DND-41 (cell line): ENCODE measurements around the gene HELZ.
A peak's percentile ranks its signal among the peaks of the same experiment; 100 is the strongest.

Experiments
- ATAC-seq: fragments of 200-7000 bp; cut with Tn5 transposase; 3 replicates; pipeline ENCODE4 v1.9.1; 2021; ENCODE audit warnings: low read depth; ENCODE audit not compliant: insufficient read depth
- DNase-seq: peaks from one replicate; pipeline ENCODE4 v3.0.0-alpha.2; 2020
- H2AFZ ChIP-seq: 2 replicates; pipeline ENCODE4 v1.6.0; 2012; ENCODE audit warnings: low read depth, low read length
- H3K27ac ChIP-seq: 2 replicates; pipeline ENCODE4 v1.5.1; 2012; ENCODE audit warnings: low read length, inconsistent platforms
- H3K27me3 ChIP-seq: fragments of 200-600 bp; sonication (generic); 2 replicates; pipeline ENCODE4 v1.6.0; 2012; ENCODE audit warnings: low read length, mild to moderate bottlenecking, inconsistent platforms; ENCODE audit not compliant: insufficient read depth, poor library complexity
- H3K36me3 ChIP-seq: 2 replicates; pipeline ENCODE4 v1.5.1; 2012; ENCODE audit warnings: low read length, inconsistent platforms; ENCODE audit not compliant: insufficient read depth
- H3K4me1 ChIP-seq: 2 replicates; pipeline ENCODE4 v1.5.1; 2012; ENCODE audit warnings: mild to moderate bottlenecking, low read length; ENCODE audit not compliant: insufficient read depth
- H3K4me2 ChIP-seq: 2 replicates; pipeline ENCODE4 v1.6.0; 2012; ENCODE audit warnings: mild to moderate bottlenecking, moderate library complexity, low read length, inconsistent platforms; ENCODE audit not compliant: insufficient read depth
- H3K4me3 ChIP-seq, 2 experiments: fragments of 200-600 bp in 1 of 2; shearing (Covaris generic) in 1 of 2; 2 replicates each; pipeline ENCODE4 v1.5.1; 2012 to 2016; ENCODE audit warnings: inconsistent platforms in 2 of 2, low read length in 2 of 2, mild to moderate bottlenecking in 2 of 2, low read depth in 1 of 2, moderate library complexity in 1 of 2
- H3K79me2 ChIP-seq: 2 replicates; pipeline ENCODE4 v1.6.0; 2012; ENCODE audit warnings: low read length, inconsistent platforms; ENCODE audit not compliant: insufficient read depth
- H3K9ac ChIP-seq: 2 replicates; pipeline ENCODE4 v1.6.0; 2012; ENCODE audit warnings: low read depth, mild to moderate bottlenecking, inconsistent platforms, low read length, moderate library complexity
- H3K9me3 ChIP-seq: 2 replicates; pipeline ENCODE4 v1.5.1; 2012; ENCODE audit warnings: low read length, moderate library complexity, mild to moderate bottlenecking, inconsistent platforms; ENCODE audit not compliant: insufficient read depth, severe bottlenecking
- H4K20me1 ChIP-seq: 2 replicates; pipeline ENCODE4 v1.6.0; 2012; ENCODE audit warnings: low read length; ENCODE audit not compliant: insufficient read depth
- EZH2 ChIP-seq: IDR thresholded peaks from 3 replicates; pipeline ENCODE4 v1.6.1; 2012; ENCODE audit warnings: borderline replicate concordance, low read depth, mild to moderate bottlenecking, moderate library complexity, low read length, inconsistent platforms; ENCODE audit not compliant: severe bottlenecking
- TF ChIP-seq, protein P1 (sequence below): IDR thresholded peaks from 2 replicates; pipeline ENCODE4 v1.5.1; 2012; ENCODE audit warnings: borderline replicate concordance, low read length, moderate library complexity, mild to moderate bottlenecking; ENCODE audit not compliant: poor library complexity, severe bottlenecking; ENCODE audit errors: extremely low read depth

The HELZ gene

DNA sequence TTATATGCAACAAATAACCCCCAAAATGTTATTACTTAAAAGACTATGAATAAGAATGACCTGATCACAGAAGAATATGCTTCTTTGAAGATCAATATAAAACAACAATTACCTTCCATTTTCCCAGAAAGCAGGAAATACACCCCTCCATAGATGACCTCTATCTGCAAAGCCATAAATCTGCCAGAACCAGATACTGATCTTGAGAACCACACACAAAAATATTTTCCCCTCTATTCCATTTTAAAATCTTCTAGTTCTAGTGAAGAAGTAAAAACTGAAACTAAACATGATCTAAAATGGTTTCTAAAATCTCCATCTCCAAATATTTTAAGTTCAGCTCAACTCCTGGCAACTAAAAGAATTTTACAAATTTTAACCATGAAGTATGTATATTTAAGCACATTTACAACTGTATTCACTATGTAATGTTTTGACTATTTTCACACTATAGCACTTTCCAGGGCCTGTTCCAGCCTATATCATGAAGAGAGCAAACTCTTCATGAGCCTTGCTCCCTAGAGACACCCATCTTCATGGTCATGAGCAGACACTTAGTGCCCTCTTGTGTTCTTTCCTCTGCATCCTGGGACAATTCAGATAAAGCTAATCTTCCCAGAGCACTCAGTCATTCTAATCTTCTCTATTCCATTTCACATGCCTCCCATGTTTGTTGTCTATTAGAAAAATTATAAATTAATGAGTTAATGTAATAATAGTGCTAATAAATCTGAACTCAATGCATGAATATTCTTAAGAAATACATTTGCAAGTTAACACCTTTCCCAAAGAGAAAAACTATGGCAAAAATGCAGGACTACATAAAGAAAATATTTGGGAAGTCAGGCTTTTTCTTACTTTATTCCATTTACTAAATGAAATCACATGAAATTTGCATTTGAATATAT is 87.0 kb downstream of the HELZ start:
- H3K4me3 ChIP-seq = no peak overlapping the region
- no peaks in the 10 kb centered on the region for H4K20me1 ChIP-seq
- peak; percentile 64; the same call in 1 of the 3 replicates for ATAC-seq

DNA sequence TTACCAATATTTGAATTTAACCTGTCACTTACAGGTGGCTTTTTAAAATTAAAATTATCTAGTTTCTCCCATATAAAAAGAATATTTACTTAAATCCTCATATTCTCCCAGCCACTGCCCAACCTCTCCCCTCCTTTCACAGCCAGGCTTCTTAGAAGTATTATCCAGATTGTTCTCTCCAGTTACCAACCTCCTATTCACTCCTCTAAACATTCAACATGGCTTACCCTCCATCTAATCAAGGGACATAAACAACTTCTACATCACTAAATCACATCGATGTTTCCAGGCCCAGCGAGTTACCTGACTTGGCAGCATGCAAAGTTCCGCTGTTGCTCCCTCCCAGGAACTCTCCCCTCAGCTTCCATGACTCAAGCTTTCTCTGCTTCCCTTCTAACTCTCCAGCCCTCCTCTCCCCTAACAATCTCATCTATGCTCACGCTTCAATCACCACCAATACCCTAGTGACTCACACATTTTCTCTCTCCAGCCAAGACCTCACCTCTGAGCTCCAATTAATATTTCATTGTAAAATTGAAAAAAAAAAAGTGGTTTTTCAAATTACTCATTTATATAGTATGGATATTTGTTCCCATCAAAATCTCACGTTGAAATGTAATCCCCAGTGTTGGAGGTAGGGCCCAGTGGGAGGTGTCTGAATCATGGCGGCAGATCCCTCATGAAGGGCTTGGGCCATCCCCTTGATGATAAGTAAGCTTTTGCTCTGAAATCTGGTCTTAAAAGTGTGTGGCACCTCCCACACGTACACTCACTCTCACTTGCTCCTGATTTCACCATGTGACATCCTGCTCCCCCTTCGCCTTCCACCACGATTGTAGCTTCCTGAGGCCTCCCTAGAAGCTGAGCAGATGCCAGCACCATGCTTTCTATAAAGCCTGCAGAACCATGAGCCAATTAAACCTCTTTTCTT is 88.5 kb downstream of the HELZ start:
- Histone ChIP-seq H3K4me2 (no peak overlapping the region), H3K4me1 (no peaks in the 10 kb centered on the region), H3K36me3 (peaks cover 55% of the 10 kb centered on the region), H3K27me3 (no peaks in the 10 kb centered on the region), H3K27ac (no peak overlapping the region), H2AFZ (no peak overlapping the region), H3K79me2 (no peaks in the 10 kb centered on the region), H3K9me3 (no peaks in the 10 kb centered on the region), H3K4me3 (no peak overlapping the region), H4K20me1 (no peaks in the 10 kb centered on the region), H3K9ac (no peak overlapping the region)
- DNase-seq (no peak), ATAC-seq (no peak)
- TF ChIP-seq, protein P1, sequence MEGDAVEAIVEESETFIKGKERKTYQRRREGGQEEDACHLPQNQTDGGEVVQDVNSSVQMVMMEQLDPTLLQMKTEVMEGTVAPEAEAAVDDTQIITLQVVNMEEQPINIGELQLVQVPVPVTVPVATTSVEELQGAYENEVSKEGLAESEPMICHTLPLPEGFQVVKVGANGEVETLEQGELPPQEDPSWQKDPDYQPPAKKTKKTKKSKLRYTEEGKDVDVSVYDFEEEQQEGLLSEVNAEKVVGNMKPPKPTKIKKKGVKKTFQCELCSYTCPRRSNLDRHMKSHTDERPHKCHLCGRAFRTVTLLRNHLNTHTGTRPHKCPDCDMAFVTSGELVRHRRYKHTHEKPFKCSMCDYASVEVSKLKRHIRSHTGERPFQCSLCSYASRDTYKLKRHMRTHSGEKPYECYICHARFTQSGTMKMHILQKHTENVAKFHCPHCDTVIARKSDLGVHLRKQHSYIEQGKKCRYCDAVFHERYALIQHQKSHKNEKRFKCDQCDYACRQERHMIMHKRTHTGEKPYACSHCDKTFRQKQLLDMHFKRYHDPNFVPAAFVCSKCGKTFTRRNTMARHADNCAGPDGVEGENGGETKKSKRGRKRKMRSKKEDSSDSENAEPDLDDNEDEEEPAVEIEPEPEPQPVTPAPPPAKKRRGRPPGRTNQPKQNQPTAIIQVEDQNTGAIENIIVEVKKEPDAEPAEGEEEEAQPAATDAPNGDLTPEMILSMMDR = no peak
- no peak for TF ChIP-seq EZH2

More for the DNA sequence above, 87.0 kb downstream of the HELZ start:
- Histone ChIP-seq H3K27ac (no peak overlapping the region), H3K36me3 (peaks cover 53% of the 10 kb centered on the region), H2AFZ (no peak overlapping the region), H3K27me3 (no peaks in the 10 kb centered on the region), H3K79me2 (no peaks in the 10 kb centered on the region), H3K9me3 (no peaks in the 10 kb centered on the region), H3K9ac (no peak overlapping the region), H3K4me2 (no peak overlapping the region), H3K4me1 (no peaks in the 10 kb centered on the region)
- TF ChIP-seq, protein P1 = peak; percentile 32
- no peak for TF ChIP-seq EZH2
- no peak for DNase-seq

DNA sequence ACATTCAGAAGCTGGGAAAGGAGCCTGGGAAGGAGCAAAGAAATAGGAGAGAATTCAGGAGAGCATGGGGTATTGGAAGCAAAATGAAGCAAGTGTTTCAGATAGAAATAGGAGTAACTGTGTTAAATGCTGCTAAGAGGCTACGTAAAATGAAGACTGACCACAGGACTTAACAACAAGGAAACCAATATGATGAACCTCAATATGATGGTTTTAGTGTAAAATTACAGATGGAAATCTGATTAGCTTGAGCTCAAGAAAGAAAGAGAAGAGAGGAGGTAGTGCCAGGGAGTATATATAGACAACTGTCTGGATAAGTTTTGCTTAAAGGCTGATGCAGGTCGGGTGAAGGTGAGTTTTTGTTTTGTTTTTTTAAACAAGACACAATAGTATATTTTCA is 92.2 kb downstream of the HELZ start:
- H3K9me3 ChIP-seq = no peaks in the 10 kb centered on the region
- H3K36me3 ChIP-seq = peaks cover 60% of the 10 kb centered on the region
- H3K4me3 ChIP-seq = no peak overlapping the region
- no peak overlapping the region for H3K4me2 ChIP-seq
- no peaks in the 10 kb centered on the region for H3K79me2 ChIP-seq
- H2AFZ ChIP-seq = no peak overlapping the region
- no peak overlapping the region for H3K9ac ChIP-seq
- H3K4me1 ChIP-seq = no peaks in the 10 kb centered on the region
- TF ChIP-seq, protein P1 = no peak
- no peak for TF ChIP-seq EZH2
- H3K27me3 ChIP-seq = no peaks in the 10 kb centered on the region
- ATAC-seq = no peak
- no peaks in the 10 kb centered on the region for H4K20me1 ChIP-seq
- no peak overlapping the region for H3K27ac ChIP-seq
- no peak for DNase-seq
